ENCODE results near the gene COTL1.

GRCh38 chr16:84647828-84648594 is 30.1 kb upstream of the COTL1 start, which contains the start of gene KLHL36:
- TF ChIP-seq, protein P1, sequence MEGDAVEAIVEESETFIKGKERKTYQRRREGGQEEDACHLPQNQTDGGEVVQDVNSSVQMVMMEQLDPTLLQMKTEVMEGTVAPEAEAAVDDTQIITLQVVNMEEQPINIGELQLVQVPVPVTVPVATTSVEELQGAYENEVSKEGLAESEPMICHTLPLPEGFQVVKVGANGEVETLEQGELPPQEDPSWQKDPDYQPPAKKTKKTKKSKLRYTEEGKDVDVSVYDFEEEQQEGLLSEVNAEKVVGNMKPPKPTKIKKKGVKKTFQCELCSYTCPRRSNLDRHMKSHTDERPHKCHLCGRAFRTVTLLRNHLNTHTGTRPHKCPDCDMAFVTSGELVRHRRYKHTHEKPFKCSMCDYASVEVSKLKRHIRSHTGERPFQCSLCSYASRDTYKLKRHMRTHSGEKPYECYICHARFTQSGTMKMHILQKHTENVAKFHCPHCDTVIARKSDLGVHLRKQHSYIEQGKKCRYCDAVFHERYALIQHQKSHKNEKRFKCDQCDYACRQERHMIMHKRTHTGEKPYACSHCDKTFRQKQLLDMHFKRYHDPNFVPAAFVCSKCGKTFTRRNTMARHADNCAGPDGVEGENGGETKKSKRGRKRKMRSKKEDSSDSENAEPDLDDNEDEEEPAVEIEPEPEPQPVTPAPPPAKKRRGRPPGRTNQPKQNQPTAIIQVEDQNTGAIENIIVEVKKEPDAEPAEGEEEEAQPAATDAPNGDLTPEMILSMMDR (IDR thresholded peaks at IDR 0.05 in 4 of 5, conservative IDR thresholded peaks at IDR 0.05 in 1 of 5), result no peak
- TF ChIP-seq POLR2A (IDR thresholded peaks at IDR 0.05), result peak in 1 of 2 donors; percentile 57
